H7 (cell line): Measurements from ENCODE around the gene NUDC. TPM values are rescaled to one million over a fixed set of nuclear protein-coding genes. Genes with fewer than 3 reads are reported as not detected.

Experiments used
- DNase-seq: peaks from one replicate; pipeline ENCODE4 v3.0.0; 2012
- H3K27me3 ChIP-seq: 2 replicates; pipeline ENCODE4 v1.6.0; 2011; ENCODE audit warnings: mild to moderate bottlenecking, low read length; ENCODE audit not compliant: control insufficient read depth, insufficient read depth
- H3K36me3 ChIP-seq: replicated peaks from 2 replicates; pipeline ENCODE4 v1.5.1; 2011; ENCODE audit warnings: low read length; ENCODE audit not compliant: control insufficient read depth, insufficient read depth
- H3K4me3 ChIP-seq: 2 replicates; pipeline ENCODE4 v1.5.1; 2011; ENCODE audit warnings: low read depth, mild to moderate bottlenecking, control low read depth, low read length, moderate library complexity; ENCODE audit not compliant: insufficient read depth
- total RNA-seq: library from RNA; depleted of rRNA; stranded (reverse); fragments of >200 nt; shearing (Covaris generic); gene quantifications from 2 replicates; pipeline ENCODE4 v1.2.3, GENCODE V29; 2014; rRNA removed

Gene NUDC
- total RNA-seq, 1 experiment from 2014 or later, result 76.4 TPM

DNA sequence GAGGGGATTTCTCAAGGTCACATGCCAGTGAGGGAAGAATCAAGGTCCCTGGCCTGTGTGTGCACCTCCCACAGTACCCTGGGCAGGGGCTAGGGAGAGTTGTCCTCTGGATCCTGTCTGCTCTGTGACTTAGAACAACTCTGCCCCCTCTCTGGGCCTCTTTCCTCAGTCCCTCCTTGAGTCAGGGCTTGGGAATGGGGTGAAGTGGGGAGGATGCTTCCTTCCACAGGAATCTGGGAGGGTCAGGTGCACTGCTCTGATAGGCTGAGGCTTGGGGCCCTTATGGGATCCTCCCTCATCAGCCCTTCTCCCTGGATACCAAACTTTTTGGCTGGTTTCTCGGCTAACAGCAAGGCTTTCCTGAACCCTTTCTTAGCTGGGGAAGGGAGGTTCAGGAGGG, 74.5 kb downstream of the NUDC start:
- peak; percentile 40 for DNase-seq
- Histone ChIP-seq H3K27me3 (peaks cover 1% of the 10 kb centered on the region), H3K4me3 (no peak overlapping the region), H3K36me3 (peaks cover 2% of the 10 kb centered on the region)

Other genes with a start within 250 kb of the NUDC start
- gene ARID1A, start 225.7 kb upstream of the NUDC start, total RNA-seq, result 45.5 and 59.5 TPM in 2 replicates
- 28.3 TPM in 2 replicates for gene PIGV, start 133.8 kb upstream of the NUDC start, total RNA-seq
- 45.5 and 50.0 TPM in 2 replicates for gene ZDHHC18, start 95.1 kb upstream of the NUDC start, total RNA-seq
- gene SFN, start 58.6 kb upstream of the NUDC start, total RNA-seq, result 7.5 and 11.3 TPM in 2 replicates
- gene GPN2, start 31.5 kb upstream of the NUDC start, total RNA-seq, result 40.3 and 61.9 TPM in 2 replicates
- gene GPATCH3, start 21.3 kb upstream of the NUDC start, total RNA-seq, result 16.1 and 23.7 TPM in 2 replicates
- gene NR0B2, start 7.8 kb upstream of the NUDC start, total RNA-seq, result not detected in 2 replicates
- 14.4 and 14.6 TPM in 2 replicates for gene KDF1, start 38.7 kb downstream of the NUDC start, total RNA-seq
- gene TRNP1, start 71.9 kb downstream of the NUDC start, total RNA-seq, result 28.9 and 30.5 TPM in 2 replicates
- gene TENT5B, start 91.1 kb downstream of the NUDC start, total RNA-seq, result 128 and 154 TPM in 2 replicates
- gene SLC9A1, start 233.4 kb downstream of the NUDC start, total RNA-seq, result 12.6 and 13.1 TPM in 2 replicates